K562 (cell line): Measurements from ENCODE around the gene CDCA5. TPM values are rescaled to one million over a fixed set of nuclear protein-coding genes. Genes with fewer than 3 reads are reported as not detected.

Experiments used
- PHB2 ChIP-seq: fragments of 450-650 bp; IDR thresholded peaks from 2 replicates; pipeline ENCODE4 v1.6.1; 2017; ENCODE audit warnings: low read depth
- RAD51 ChIP-seq: fragments of 450-650 bp; IDR thresholded peaks from 2 replicates; pipeline ENCODE4 v1.7.1; 2016; ENCODE audit warnings: low read depth, mild to moderate bottlenecking, borderline replicate concordance
- SFPQ ChIP-seq: fragments of 200-400 bp; formaldehyde crosslinking; IDR thresholded peaks from 2 replicates; pipeline ENCODE4 v1.6.1; 2017; ENCODE audit warnings: mild to moderate bottlenecking, low read depth, low read length, moderate library complexity
- ZC3H11A ChIP-seq: IDR thresholded peaks from 2 replicates; pipeline ENCODE4 v1.6.1; 2012; ENCODE audit warnings: low read depth, low read length, improper control_type of control experiment
- ZNF695 ChIP-seq: fragments of 450-650 bp; formaldehyde crosslinking; IDR thresholded peaks from 2 replicates; pipeline ENCODE4 v1.4.0; 2020; ENCODE audit warnings: mild to moderate bottlenecking, moderate library complexity
- polyA plus RNA-seq, 8 experiments: library from polyadenylated mRNA; depleted of rRNA in 4 of 8; stranded (reverse) in 5 of 8; unstranded in 3 of 8; fragments of >200 nt; fragmentation: Nextera tagmentation in 2 of 8; fragmentation: Illumina TruSeq in 1 of 8; extraction: Ambion mirVana in 2 of 8; extraction: Trizol in 1 of 8; gene quantifications; 2 replicates each; pipeline versions ENCODE4 v1.2.1 to v1.2.3, GENCODE V29; 2011 to 2014; ENCODE audit warnings: inconsistent platforms in 1 of 8, missing spikeins in 1 of 8
- total RNA-seq, 7 experiments: library from RNA; depleted of rRNA in 6 of 7; stranded (reverse); fragments of >200 nt in 6 of 7; fragmentation: Illumina TruSeq in 2 of 7; extraction: Trizol in 2 of 7; gene quantifications; 2 replicates each; pipeline versions ENCODE4 v1.2.1 to v1.2.3, GENCODE V29; 2011 to 2021; ENCODE audit warnings: low replicate concordance in 1 of 7
- TF ChIP-seq, protein P1 (sequence below): fragments of 450-650 bp; IDR thresholded peaks from 2 replicates; pipeline ENCODE4 v1.6.1; 2018; ENCODE audit not compliant: partially characterized antibody

The CDCA5 gene
- total and polyA plus RNA-seq, 9 of the 15 experiments (the other 6 are each of a cell fraction or from before 2014, with no cell fraction given) = 18.9 to 94.3 (median 64.6) TPM

DNA sequence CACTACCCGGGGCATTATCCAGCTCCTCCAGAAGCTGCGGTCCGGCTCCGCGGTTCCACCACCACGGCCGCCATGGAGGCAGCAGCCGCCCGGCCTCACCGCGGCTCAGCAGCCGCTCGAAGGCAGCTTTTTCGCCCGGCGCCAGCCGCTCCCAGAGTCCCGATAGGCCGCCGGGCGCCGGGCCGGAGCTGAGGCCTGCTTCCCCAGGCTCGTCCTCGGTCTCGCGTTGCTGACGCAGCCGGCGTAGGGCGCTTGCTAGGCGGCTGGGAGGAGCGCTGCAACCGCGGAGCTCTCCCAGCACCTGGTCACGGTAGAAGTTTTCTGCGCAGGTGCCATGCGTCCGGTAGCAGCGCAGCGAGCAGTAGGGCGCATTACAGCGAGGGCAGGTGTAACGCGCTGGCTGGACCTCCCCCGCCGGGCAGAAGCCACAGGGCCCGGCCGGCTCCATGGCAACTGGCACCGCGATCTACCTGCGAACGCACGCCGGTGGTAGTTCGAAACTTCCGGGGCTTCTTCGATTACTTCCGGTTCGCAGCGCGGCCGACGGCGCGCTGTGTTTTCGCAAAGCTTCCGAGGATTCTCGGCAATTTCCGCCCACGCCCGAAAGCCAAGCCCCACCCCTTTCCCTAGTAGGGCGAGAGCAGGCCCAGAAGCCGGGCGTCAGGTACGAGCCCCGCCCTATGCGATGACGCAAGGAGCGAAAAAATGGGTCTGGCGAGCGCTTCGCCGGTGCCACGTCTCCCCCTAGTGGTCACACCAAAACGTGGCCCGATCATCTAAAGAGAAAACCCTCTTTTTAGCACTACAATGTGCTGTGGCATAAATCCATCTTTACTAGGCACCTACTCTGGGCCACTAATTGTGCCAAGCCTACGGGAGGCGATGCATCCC lies 33.6 kb upstream of the CDCA5 start, which contains the start of gene ZNHIT2 (continued):
- TF ChIP-seq SFPQ (no peak), ZNF695 (CRISPR knock-in tag) (no peak; the same call in 1 of the 2 replicates), ZC3H11A (no peak), PHB2 (no peak), RAD51 (no peak)
- TF ChIP-seq, protein P1, sequence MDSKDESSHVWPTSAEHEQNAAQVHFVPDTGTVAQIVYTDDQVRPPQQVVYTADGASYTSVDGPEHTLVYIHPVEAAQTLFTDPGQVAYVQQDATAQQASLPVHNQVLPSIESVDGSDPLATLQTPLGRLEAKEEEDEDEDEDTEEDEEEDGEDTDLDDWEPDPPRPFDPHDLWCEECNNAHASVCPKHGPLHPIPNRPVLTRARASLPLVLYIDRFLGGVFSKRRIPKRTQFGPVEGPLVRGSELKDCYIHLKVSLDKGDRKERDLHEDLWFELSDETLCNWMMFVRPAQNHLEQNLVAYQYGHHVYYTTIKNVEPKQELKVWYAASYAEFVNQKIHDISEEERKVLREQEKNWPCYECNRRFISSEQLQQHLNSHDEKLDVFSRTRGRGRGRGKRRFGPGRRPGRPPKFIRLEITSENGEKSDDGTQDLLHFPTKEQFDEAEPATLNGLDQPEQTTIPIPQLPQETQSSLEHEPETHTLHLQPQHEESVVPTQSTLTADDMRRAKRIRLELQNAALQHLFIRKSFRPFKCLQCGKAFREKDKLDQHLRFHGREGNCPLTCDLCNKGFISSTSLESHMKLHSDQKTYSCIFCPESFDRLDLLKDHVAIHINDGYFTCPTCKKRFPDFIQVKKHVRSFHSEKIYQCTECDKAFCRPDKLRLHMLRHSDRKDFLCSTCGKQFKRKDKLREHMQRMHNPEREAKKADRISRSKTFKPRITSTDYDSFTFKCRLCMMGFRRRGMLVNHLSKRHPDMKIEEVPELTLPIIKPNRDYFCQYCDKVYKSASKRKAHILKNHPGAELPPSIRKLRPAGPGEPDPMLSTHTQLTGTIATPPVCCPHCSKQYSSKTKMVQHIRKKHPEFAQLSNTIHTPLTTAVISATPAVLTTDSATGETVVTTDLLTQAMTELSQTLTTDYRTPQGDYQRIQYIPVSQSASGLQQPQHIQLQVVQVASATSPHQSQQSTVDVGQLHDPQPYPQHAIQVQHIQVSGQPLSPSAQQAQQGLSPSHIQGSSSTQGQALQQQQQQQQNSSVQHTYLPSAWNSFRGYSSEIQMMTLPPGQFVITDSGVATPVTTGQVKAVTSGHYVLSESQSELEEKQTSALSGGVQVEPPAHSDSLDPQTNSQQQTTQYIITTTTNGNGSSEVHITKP = no peak
